Measurements from ENCODE around the gene ACOT11. TPM values are rescaled to one million over a fixed set of nuclear protein-coding genes. Genes with fewer than 3 reads are reported as not detected.

ACOT11 gene
- polyA plus RNA-seq, 1 donor from 2014 or later, result not detected

GRCh38 chr1:54559111-54559548, 11.1 kb downstream of the ACOT11 start:
- Histone ChIP-seq H3K4me2 (ENCODE audit: low read length) (no peak overlapping the region), H2AFZ (ENCODE audit: low read depth, low read length) (no peak overlapping the region), H3K9me3 (ENCODE audit: low read length) (no peaks in the 10 kb centered on the region), H4K20me1 (ENCODE audit: insufficient read depth) (no peaks in the 10 kb centered on the region), H3K9me2 (ENCODE audit: insufficient read depth, low read length) (no peaks in the 10 kb centered on the region), H3K36me3 (ENCODE audit: insufficient read depth, low read length) (no peaks in the 10 kb centered on the region), H3K27ac (ENCODE audit: low read length) (no peak overlapping the region), H3K4me3 (ENCODE audit: low read length) (no peak overlapping the region), H3K9ac (ENCODE audit: low read length) (no peak overlapping the region), H3K27me3 (ENCODE audit: insufficient read depth, low read depth, low read length) (no peaks in the 10 kb centered on the region), H3K79me2 (replicated peaks; ENCODE audit: insufficient read depth, low read length) (no peaks in the 10 kb centered on the region), H3F3A (ENCODE audit: insufficient read depth, low read length, poor library complexity, severe bottlenecking) (no peaks in the 10 kb centered on the region)
- TF ChIP-seq TAF1 (IDR thresholded peaks at IDR 0.05; ENCODE audit: low read depth) (no peak), REST (IDR thresholded peaks at IDR 0.05; ENCODE audit: borderline replicate concordance) (no peak), SMC3 (conservative IDR thresholded peaks at IDR 0.05; ENCODE audit: poor library complexity) (no peak), RAD21 (conservative IDR thresholded peaks at IDR 0.05) (no peak), EP300 (conservative IDR thresholded peaks at IDR 0.05; ENCODE audit: poor library complexity, severe bottlenecking) (no peak), EZH2 (IDR thresholded peaks at IDR 0.05; ENCODE audit: borderline replicate concordance, insufficient read depth, low read length, poor library complexity, severe bottlenecking) (no peak), POLR2AphosphoS5 (IDR thresholded peaks at IDR 0.05) (no peak), CTCF (IDR thresholded peaks at IDR 0.05; ENCODE audit: poor library complexity, severe bottlenecking) (no peak), MXI1 (conservative IDR thresholded peaks at IDR 0.05; ENCODE audit: poor library complexity, severe bottlenecking) (no peak)

GRCh38 chr1:54559771-54560231, 11.8 kb downstream of the ACOT11 start:
- no peaks in the 10 kb centered on the region for H3F3A ChIP-seq (ENCODE audit: insufficient read depth, low read length, poor library complexity, severe bottlenecking)
- H4K20me1 ChIP-seq (ENCODE audit: insufficient read depth), result no peaks in the 10 kb centered on the region
- H3K9me3 ChIP-seq (ENCODE audit: low read length), result no peaks in the 10 kb centered on the region
- TF ChIP-seq EP300 (conservative IDR thresholded peaks at IDR 0.05; ENCODE audit: poor library complexity, severe bottlenecking), result no peak
- no peak for TF ChIP-seq RAD21 (conservative IDR thresholded peaks at IDR 0.05)
- TF ChIP-seq TAF1 (IDR thresholded peaks at IDR 0.05; ENCODE audit: low read depth), result no peak
- no peak for TF ChIP-seq EZH2 (IDR thresholded peaks at IDR 0.05; ENCODE audit: borderline replicate concordance, insufficient read depth, low read length, poor library complexity, severe bottlenecking)
- TF ChIP-seq REST (IDR thresholded peaks at IDR 0.05; ENCODE audit: borderline replicate concordance), result no peak
- no peak for TF ChIP-seq SMC3 (conservative IDR thresholded peaks at IDR 0.05; ENCODE audit: poor library complexity)
- no peak for TF ChIP-seq POLR2AphosphoS5 (IDR thresholded peaks at IDR 0.05)
- no peak for TF ChIP-seq CTCF (IDR thresholded peaks at IDR 0.05; ENCODE audit: poor library complexity, severe bottlenecking)
- no peak for TF ChIP-seq MXI1 (conservative IDR thresholded peaks at IDR 0.05; ENCODE audit: poor library complexity, severe bottlenecking)
- no peaks in the 10 kb centered on the region for H3K36me3 ChIP-seq (ENCODE audit: insufficient read depth, low read length)
- no peak overlapping the region for H3K4me3 ChIP-seq (ENCODE audit: low read length)
- no peak overlapping the region for H2AFZ ChIP-seq (ENCODE audit: low read depth, low read length)
- no peak overlapping the region for H3K4me2 ChIP-seq (ENCODE audit: low read length)
- H3K9ac ChIP-seq (ENCODE audit: low read length), result no peak overlapping the region
- H3K79me2 ChIP-seq (replicated peaks; ENCODE audit: insufficient read depth, low read length), result no peaks in the 10 kb centered on the region
- no peak overlapping the region for H3K27ac ChIP-seq (ENCODE audit: low read length)
- no peaks in the 10 kb centered on the region for H3K27me3 ChIP-seq (ENCODE audit: insufficient read depth, low read depth, low read length)
- H3K9me2 ChIP-seq (ENCODE audit: insufficient read depth, low read length), result no peaks in the 10 kb centered on the region

Data from neural cell (in vitro differentiated cells).